Hepatocyte (in vitro differentiated cells): ENCODE data around the gene EXD1. TPM values are rescaled to one million over a fixed set of nuclear protein-coding genes. Genes with fewer than 3 reads are reported as not detected.

Experiments used
- DNase-seq: peaks from one replicate; pipeline ENCODE4 v3.0.0-alpha.2; 2016; ENCODE audit warnings: low spot score
- H2AFZ ChIP-seq: fragments of 200-600 bp; sonication (generic); 2 replicates; pipeline ENCODE4 v1.6.0; 2016; ENCODE audit warnings: antibody characterized with exemption, mild to moderate bottlenecking
- H3K27ac ChIP-seq: fragments of 200-600 bp; sonication (generic); 2 replicates; pipeline ENCODE4 v1.5.1; 2016; ENCODE audit warnings: mild to moderate bottlenecking
- H3K27me3 ChIP-seq: fragments of 200-600 bp; sonication (generic); 2 replicates; pipeline ENCODE4 v1.6.1; 2016
- H3K36me3 ChIP-seq: fragments of 200-600 bp; sonication (generic); replicated peaks from 2 replicates; pipeline ENCODE4 v1.5.1; 2016; ENCODE audit warnings: low read depth; ENCODE audit not compliant: insufficient read depth
- H3K4me1 ChIP-seq: fragments of 200-600 bp; sonication (generic); 2 replicates; pipeline ENCODE4 v1.5.1; 2016; ENCODE audit warnings: mild to moderate bottlenecking, moderate library complexity; ENCODE audit not compliant: insufficient read depth
- H3K4me2 ChIP-seq: fragments of 200-600 bp; sonication (generic); 2 replicates; pipeline ENCODE4 v1.6.0; 2016
- H3K4me3 ChIP-seq: fragments of 200-600 bp; sonication (generic); 2 replicates; pipeline ENCODE4 v1.5.1; 2016; ENCODE audit warnings: mild to moderate bottlenecking
- H3K79me2 ChIP-seq: fragments of 200-600 bp; sonication (generic); 2 replicates; pipeline ENCODE4 v1.6.0; 2017; ENCODE audit warnings: mild to moderate bottlenecking
- H3K9me2 ChIP-seq: fragments of 200-600 bp; sonication (generic); replicated peaks from 2 replicates; pipeline ENCODE4 v1.6.0; 2017; ENCODE audit warnings: mild to moderate bottlenecking; ENCODE audit not compliant: insufficient read depth
- H3K9me3 ChIP-seq: fragments of 200-600 bp; sonication (generic); 2 replicates; pipeline ENCODE4 v1.5.1; 2016; ENCODE audit warnings: low read depth, mild to moderate bottlenecking
- H4K20me1 ChIP-seq: fragments of 200-600 bp; sonication (generic); 2 replicates; pipeline ENCODE4 v1.6.0; 2016; ENCODE audit warnings: mild to moderate bottlenecking; ENCODE audit not compliant: insufficient read depth, poor library complexity, severe bottlenecking
- EZH2 ChIP-seq: fragments of 200-600 bp; sonication (generic); IDR thresholded peaks from 2 replicates; pipeline ENCODE4 v1.6.1; 2016; ENCODE audit warnings: antibody characterized with exemption, mild to moderate bottlenecking, borderline replicate concordance
- EZH2phosphoT487 ChIP-seq: fragments of 200-600 bp; sonication (generic); IDR thresholded peaks from one replicate; pipeline ENCODE4 v1.6.1; 2018; ENCODE audit warnings: antibody characterized with exemption, mild to moderate bottlenecking, low read depth, moderate library complexity; ENCODE audit not compliant: unreplicated experiment, severe bottlenecking
- WGBS: methylation state at CpG from one replicate; pipeline ENCODE4 v1.1.6; 2016; ENCODE audit warnings: low lambda C conversion rate; ENCODE audit errors: missing lambda C conversion rate; 5-methylcytosine and 5-hydroxymethylcytosine counted together
- polyA plus RNA-seq: library from polyadenylated mRNA; unstranded; fragments of >200 nt; fragmentation: Nextera tagmentation; extraction: Ambion mirVana; gene quantifications from 2 replicates; pipeline ENCODE4 v1.2.1, GENCODE V29; 2016
- total RNA-seq: library from RNA; depleted of rRNA; stranded (reverse); fragments of >200 nt; gene quantifications from 2 replicates; pipeline ENCODE4 v1.2.3, GENCODE V29; 2014
- TF ChIP-seq, protein P1 (sequence below): fragments of 200-600 bp; sonication (generic); IDR thresholded peaks from 2 replicates; pipeline ENCODE4 v1.5.1; 2016; ENCODE audit warnings: antibody characterized with exemption, mild to moderate bottlenecking; ENCODE audit not compliant: poor library complexity

The EXD1 gene
- total and polyA plus RNA-seq, 2 experiments from 2014 or later, result not detected

GRCh38 chr15:41160639-41161315 is 69.8 kb downstream of the EXD1 start:
- no peak overlapping the region for H3K4me3 ChIP-seq
- TF ChIP-seq, protein P1, sequence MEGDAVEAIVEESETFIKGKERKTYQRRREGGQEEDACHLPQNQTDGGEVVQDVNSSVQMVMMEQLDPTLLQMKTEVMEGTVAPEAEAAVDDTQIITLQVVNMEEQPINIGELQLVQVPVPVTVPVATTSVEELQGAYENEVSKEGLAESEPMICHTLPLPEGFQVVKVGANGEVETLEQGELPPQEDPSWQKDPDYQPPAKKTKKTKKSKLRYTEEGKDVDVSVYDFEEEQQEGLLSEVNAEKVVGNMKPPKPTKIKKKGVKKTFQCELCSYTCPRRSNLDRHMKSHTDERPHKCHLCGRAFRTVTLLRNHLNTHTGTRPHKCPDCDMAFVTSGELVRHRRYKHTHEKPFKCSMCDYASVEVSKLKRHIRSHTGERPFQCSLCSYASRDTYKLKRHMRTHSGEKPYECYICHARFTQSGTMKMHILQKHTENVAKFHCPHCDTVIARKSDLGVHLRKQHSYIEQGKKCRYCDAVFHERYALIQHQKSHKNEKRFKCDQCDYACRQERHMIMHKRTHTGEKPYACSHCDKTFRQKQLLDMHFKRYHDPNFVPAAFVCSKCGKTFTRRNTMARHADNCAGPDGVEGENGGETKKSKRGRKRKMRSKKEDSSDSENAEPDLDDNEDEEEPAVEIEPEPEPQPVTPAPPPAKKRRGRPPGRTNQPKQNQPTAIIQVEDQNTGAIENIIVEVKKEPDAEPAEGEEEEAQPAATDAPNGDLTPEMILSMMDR, result no peak
- TF ChIP-seq EZH2phosphoT487 (no peak), EZH2 (no peak)
- DNase-seq, result no peak
- H3K9me3 ChIP-seq, result no peaks in the 10 kb centered on the region
- no peaks in the 10 kb centered on the region for H3K79me2 ChIP-seq
- H2AFZ ChIP-seq, result no peak overlapping the region
- H3K9me2 ChIP-seq, result no peaks in the 10 kb centered on the region
- 89% methylated on average over 15 of the region's 15 CpGs for WGBS
- H3K27me3 ChIP-seq, result no peaks in the 10 kb centered on the region
- H3K4me1 ChIP-seq, result no peaks in the 10 kb centered on the region
- no peaks in the 10 kb centered on the region for H4K20me1 ChIP-seq
- no peaks in the 10 kb centered on the region for H3K36me3 ChIP-seq
- H3K4me2 ChIP-seq, result no peak overlapping the region
- H3K27ac ChIP-seq, result no peak overlapping the region

DNA sequence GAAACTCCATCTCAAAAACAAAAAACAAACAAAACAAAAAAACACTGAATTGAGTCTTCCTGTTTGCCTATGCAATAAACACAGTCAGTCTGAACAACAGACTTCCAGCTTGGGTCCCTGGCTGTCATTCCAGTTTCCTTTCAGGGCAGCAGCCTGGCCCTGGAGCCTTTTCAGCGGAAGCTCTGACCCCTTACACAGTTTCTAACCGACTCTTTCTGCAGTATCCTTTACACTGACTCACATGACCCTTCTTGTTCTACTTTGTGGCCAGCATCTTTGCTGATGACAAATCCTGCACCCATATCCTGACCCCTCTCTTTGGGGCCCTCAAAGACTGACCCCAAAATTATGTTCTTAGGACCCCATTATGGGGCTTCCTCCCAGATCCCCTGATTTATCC is 76.1 kb downstream of the EXD1 start:
- no peak overlapping the region for H3K4me3 ChIP-seq
- H3K27ac ChIP-seq, result no peak overlapping the region
- H3K36me3 ChIP-seq, result no peaks in the 10 kb centered on the region
- DNase-seq, result no peak
- no peaks in the 10 kb centered on the region for H3K9me3 ChIP-seq
- WGBS, result 70% methylated on average over 2 of the region's 2 CpGs
- no peaks in the 10 kb centered on the region for H3K4me1 ChIP-seq
- H3K4me2 ChIP-seq, result no peak overlapping the region
- no peaks in the 10 kb centered on the region for H3K9me2 ChIP-seq
- TF ChIP-seq EZH2phosphoT487 (no peak), EZH2 (no peak)
- TF ChIP-seq, protein P1, result no peak
- H3K79me2 ChIP-seq, result no peaks in the 10 kb centered on the region
- no peaks in the 10 kb centered on the region for H4K20me1 ChIP-seq
- no peak overlapping the region for H2AFZ ChIP-seq
- no peaks in the 10 kb centered on the region for H3K27me3 ChIP-seq

GRCh38 chr15:41153733-41154132 is 76.8 kb downstream of the EXD1 start:
- no peak for DNase-seq
- no peaks in the 10 kb centered on the region for H3K4me1 ChIP-seq
- H2AFZ ChIP-seq, result no peak overlapping the region
- H3K4me3 ChIP-seq, result no peak overlapping the region
- no peak overlapping the region for H3K4me2 ChIP-seq
- H3K9me3 ChIP-seq, result no peaks in the 10 kb centered on the region
- H4K20me1 ChIP-seq, result no peaks in the 10 kb centered on the region
- no peaks in the 10 kb centered on the region for H3K79me2 ChIP-seq
- no peaks in the 10 kb centered on the region for H3K36me3 ChIP-seq
- H3K27me3 ChIP-seq, result no peaks in the 10 kb centered on the region
- no peak for TF ChIP-seq EZH2
- TF ChIP-seq, protein P1, result no peak
- TF ChIP-seq EZH2phosphoT487, result no peak
- WGBS, result 97% methylated on average over 5 of the region's 5 CpGs
- no peak overlapping the region for H3K27ac ChIP-seq
- H3K9me2 ChIP-seq, result no peaks in the 10 kb centered on the region
